A673 (cell line): ENCODE data around the gene PRDM16.

Experiments used
- EZH2 ChIP-seq: fragments of 200-600 bp; sonication (generic); IDR thresholded peaks from 2 replicates; pipeline ENCODE4 v1.6.1; 2017; ENCODE audit warnings: borderline replicate concordance, low read depth, mild to moderate bottlenecking, mixed read lengths, antibody characterized with exemption, low read length; ENCODE audit not compliant: poor library complexity, severe bottlenecking
- TF ChIP-seq, protein P1 (sequence below): fragments of 300-800, 200-600 bp; sonication (generic); conservative IDR thresholded peaks from 2 replicates; pipeline ENCODE4 v1.5.1; 2017; ENCODE audit warnings: low read depth, mild to moderate bottlenecking, antibody characterized with exemption, low read length, moderate library complexity, mixed read lengths

DNA sequence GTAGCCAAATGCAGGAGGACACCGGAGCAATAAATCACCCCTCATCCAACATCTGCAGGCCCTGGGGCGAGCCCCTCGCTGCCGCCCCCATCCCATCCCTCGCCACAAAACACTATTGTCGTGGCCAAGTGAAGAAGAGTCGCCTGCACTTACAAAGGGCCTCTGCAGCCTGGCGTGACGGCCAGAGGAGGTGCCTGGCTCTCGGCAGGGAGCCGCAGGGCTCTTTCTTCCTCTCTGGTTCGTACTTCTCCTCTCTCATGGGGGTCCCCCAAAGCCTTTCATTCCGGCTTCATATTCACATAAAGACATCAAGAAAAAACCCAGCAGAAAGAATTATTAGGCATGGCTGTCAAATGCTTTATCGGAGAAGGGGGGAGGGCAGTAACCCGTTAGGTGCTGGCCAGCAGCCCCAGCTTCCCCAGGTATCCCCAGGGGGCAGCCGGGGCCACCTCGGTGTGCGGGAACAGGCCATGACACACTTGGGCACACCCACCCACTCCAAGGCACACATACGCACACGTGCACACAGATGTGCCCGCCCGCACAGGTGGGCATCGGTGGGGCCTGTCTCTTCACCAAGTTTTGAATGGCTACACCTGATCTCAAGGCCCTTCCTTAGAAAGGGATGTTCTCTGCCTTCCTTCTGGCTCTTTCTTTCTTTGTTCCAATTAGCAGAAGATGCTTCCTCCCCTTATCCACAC, 149.1 kb downstream of the PRDM16 start:
- TF ChIP-seq, protein P1, sequence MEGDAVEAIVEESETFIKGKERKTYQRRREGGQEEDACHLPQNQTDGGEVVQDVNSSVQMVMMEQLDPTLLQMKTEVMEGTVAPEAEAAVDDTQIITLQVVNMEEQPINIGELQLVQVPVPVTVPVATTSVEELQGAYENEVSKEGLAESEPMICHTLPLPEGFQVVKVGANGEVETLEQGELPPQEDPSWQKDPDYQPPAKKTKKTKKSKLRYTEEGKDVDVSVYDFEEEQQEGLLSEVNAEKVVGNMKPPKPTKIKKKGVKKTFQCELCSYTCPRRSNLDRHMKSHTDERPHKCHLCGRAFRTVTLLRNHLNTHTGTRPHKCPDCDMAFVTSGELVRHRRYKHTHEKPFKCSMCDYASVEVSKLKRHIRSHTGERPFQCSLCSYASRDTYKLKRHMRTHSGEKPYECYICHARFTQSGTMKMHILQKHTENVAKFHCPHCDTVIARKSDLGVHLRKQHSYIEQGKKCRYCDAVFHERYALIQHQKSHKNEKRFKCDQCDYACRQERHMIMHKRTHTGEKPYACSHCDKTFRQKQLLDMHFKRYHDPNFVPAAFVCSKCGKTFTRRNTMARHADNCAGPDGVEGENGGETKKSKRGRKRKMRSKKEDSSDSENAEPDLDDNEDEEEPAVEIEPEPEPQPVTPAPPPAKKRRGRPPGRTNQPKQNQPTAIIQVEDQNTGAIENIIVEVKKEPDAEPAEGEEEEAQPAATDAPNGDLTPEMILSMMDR, result no peak
- no peak for TF ChIP-seq EZH2
